HG03064 (cell line): ENCODE data around the gene HMGCLL1.

Experiments used
- ATAC-seq: cut with Tn5 transposase; IDR thresholded peaks from one replicate; pipeline ENCODE4 v1.9.1; 2021; ENCODE audit warnings: low read depth; ENCODE audit not compliant: unreplicated experiment

HMGCLL1 gene

GRCh38 chr6:55448451-55448850, 130.5 kb downstream of the HMGCLL1 start:
- no peak for ATAC-seq

DNA sequence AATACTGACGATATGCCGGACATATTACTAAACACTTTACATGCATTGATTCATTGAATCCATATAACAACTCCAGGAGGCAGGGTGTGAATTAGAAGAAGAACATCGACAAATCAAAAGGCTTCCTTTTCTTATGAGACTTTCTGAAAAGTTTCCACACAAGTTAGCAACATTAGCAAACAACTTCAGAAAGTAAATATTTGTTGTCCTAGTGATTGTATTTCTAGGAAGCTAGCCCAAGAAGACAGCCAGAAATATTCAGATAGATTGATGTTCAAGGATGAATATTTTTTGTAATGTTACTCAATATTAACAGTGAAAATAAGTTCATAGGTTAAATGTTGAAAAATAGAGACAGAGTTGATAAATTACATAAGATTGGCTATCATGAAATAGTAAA, 131.1 kb downstream of the HMGCLL1 start:
- ATAC-seq, result no peak

DNA sequence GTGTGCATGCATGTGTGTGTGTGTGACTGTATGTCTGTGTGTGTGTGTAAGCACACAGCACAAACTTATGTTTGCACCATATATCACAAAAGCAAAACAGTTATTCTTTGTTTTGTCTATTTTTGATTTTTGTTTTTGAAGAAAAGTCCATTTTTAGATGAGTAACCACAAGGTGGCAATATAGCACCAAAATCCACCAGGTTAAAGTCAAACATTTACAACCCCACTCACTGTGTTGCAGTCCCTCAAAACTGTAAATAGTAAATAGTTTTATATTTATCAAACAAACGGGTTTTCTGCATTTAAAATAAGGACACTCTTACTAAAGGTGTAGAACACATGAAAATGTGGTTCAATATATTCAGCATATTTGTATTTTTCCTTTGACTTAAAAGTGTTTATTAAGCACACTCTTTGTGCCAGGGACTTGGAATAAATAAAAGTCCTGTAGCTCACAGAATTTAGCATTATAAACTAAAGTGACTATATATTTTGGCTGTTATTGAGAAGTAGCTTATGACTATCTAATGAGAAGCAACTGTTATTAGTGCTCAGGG, 133.3 kb downstream of the HMGCLL1 start:
- no peak for ATAC-seq

DNA sequence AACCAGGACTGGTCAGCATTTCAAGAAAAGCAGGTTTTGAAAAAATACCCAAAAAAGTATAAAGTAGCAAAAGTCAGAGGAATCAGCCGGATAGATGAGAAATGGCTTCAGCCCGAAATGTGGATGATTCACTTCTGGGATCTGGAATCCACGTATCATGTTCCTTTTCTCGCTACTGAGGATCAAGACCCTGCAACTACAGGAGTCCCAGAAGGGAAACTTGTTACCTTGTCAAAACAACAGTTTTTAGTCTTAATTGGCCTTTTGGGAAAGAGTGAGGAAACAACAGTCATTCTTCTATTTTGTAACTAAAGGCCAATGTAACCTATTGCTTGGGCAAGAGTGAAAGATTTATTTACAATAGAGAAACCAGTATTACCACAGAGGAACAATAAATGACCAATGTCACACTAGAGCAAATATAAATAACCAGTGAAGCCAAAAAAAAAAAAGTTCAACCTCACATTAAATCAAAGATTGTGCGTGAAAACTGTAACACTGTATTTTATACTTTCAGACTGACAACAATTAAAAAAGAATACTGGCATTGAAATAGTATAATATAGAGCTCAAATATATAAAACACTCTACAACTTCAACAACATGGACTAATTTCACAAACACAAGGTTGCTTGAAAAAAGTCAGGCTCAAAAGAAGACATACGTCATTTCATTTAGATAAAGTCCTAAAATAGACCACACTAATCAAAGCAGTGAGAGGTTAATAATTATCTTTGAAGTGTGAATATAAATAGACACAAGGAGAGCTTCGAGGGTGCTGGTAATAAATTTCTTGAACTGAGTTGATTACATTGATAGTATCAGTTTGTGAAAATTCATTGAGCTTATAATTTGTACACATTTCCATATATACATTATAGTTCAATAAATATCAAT, 135.5 kb downstream of the HMGCLL1 start:
- no peak for ATAC-seq

GRCh38 chr6:55438203-55438602, 140.8 kb downstream of the HMGCLL1 start:
- no peak for ATAC-seq

- ATAC-seq, result no peak
Observed at GRCh38 chr6:55437141-55437540, 141.9 kb downstream of the HMGCLL1 start.

GRCh38 chr6:55433446-55434130, 145.4 kb downstream of the HMGCLL1 start:
- ATAC-seq, result no peak

- no peak for ATAC-seq
Observed at GRCh38 chr6:55423933-55424332, 155.1 kb downstream of the HMGCLL1 start.

DNA sequence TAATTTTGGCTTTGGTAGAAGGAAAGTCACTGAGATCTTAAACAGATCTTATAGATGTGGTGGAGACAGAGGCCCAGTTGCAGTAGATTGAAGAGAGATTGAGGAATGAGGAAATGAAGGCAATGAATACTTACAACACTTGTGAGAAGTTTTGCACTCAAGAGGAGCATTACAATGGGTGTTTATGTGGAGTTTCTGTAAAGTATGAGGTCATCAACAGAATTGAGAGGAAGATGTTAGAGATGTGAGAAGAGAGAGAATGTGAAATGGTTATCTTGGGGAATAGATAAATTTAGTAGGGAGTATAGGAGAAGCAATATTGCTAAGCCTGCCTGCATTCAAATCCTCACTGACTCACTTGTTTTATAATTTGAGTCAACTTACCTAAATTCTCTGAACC, 168.3 kb downstream of the HMGCLL1 start:
- no peak for ATAC-seq

DNA sequence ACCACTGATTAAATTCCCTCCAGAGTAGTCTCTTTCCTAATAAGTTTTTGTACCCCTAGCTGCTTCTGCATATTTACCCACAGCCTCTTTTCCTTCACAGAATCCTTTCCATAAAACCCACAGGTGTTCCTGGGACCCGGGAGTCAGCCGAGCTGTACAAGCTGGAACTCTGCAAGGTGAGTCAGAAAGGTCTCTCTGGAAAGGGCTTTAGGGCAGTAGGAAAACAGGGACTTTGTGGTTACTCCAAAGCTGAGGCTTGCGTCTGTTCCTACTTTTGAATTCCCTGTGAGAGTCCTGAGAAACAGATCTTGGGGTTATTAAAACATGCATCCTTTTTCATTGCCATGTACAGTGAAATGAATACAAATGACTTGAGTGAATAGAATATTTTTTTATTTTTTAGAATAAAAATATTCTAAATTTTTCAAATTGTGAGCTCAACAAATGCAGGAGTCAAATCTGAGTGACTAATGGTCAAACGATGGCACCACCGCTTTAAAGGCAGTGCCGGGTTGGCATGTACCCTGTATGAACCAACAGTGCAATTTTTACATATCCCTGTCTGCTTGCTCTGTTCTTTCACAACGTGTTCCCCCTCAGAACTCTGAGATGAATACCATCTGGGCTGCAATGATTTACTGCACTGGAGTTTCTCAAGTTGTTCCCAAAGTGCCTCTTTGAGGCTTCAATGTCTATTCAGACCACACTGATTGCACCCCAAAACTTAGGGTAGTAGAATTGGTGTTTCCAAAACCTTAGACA, 173.3 kb downstream of the HMGCLL1 start:
- ATAC-seq, result no peak

DNA sequence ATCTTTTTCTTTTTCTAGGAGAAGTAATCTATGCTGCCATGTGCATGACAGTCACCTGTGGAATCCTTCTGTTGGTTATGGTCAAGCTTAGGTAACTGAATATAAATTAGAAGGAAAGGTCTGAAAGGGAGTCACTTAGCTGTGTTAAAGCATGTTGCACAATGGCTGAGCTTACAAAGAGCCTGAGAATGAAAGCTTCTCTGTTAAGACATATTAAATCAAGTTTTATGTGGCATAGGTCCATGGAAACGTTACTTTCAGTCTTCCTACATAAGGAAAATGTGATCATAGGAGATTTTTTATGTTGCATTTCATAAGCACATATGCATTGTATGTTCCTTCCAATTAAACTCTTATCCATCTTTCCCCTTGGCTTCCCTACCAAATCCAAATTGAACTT, 179.6 kb downstream of the HMGCLL1 start:
- no peak for ATAC-seq

- ATAC-seq, result no peak
Observed at GRCh38 chr6:55397986-55398385, 181.0 kb downstream of the HMGCLL1 start.

- no peak for ATAC-seq
Observed at GRCh38 chr6:55395871-55396270, 183.1 kb downstream of the HMGCLL1 start.

- no peak for ATAC-seq
Observed at GRCh38 chr6:55388211-55388610, 190.8 kb downstream of the HMGCLL1 start.
